Cardiac septum (tissue), 1 donor: ENCODE results near the gene TMEM107. TPM values are rescaled to one million over a fixed set of nuclear protein-coding genes. Genes with fewer than 3 reads are reported as not detected.
A peak's percentile ranks its signal among the peaks of the same experiment; 100 is the strongest.

ENCODE experiments used
- DNase-seq: peaks from one replicate; pipeline ENCODE4 v3.0.0-alpha.2; 2020; ENCODE audit warnings: low spot score
- intact Hi-C: fragments of 100-400 bp; cut with DNase I; formaldehyde crosslinking; loops from one replicate; pipeline ENCODE4 v1.14.0; 2022
- total RNA-seq: library from RNA; stranded (reverse); fragmentation: NEBNext Ultra II Directional; extraction: Animal tissue kit (Norgen Biotek cat#: 25700); gene quantifications from one replicate; pipeline ENCODE4 v1.2.1, GENCODE V29; 2021
- donor health status: DM: no; HTN: no; CAD: no.

Gene TMEM107
- total RNA-seq, 1 donor from 2014 or later = 8.7 TPM

- intact Hi-C loops = no loop called here
- no peak for DNase-seq
Observed at GRCh38 chr17:8142158-8142886, 33.9 kb downstream of the TMEM107 start.

GRCh38 chr17:8141741-8142140 lies 34.4 kb downstream of the TMEM107 start:
- intact Hi-C loops = no loop called here
- no peak for DNase-seq

DNA sequence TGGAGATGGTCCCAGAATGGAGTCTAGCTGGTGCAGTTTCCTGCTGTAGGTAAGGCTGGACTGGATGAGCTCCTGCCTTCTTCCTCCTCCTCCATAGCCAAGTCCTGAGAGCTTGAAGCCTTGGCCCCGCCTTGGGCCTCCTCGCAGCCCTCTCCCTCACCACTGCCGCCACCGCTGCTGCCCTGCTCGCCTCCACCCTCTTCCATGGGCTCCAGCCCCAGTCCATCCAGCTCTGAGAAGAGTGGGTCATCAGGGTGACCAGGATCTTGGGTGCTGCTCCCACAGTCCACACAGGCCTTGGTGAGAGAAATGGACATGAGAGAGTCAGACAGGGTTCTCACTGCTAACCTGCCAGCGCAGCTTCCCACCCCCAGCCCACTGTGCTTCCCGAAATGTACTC lies 35.1 kb downstream of the TMEM107 start:
- intact Hi-C loops = no loop called here
- no peak for DNase-seq

DNA sequence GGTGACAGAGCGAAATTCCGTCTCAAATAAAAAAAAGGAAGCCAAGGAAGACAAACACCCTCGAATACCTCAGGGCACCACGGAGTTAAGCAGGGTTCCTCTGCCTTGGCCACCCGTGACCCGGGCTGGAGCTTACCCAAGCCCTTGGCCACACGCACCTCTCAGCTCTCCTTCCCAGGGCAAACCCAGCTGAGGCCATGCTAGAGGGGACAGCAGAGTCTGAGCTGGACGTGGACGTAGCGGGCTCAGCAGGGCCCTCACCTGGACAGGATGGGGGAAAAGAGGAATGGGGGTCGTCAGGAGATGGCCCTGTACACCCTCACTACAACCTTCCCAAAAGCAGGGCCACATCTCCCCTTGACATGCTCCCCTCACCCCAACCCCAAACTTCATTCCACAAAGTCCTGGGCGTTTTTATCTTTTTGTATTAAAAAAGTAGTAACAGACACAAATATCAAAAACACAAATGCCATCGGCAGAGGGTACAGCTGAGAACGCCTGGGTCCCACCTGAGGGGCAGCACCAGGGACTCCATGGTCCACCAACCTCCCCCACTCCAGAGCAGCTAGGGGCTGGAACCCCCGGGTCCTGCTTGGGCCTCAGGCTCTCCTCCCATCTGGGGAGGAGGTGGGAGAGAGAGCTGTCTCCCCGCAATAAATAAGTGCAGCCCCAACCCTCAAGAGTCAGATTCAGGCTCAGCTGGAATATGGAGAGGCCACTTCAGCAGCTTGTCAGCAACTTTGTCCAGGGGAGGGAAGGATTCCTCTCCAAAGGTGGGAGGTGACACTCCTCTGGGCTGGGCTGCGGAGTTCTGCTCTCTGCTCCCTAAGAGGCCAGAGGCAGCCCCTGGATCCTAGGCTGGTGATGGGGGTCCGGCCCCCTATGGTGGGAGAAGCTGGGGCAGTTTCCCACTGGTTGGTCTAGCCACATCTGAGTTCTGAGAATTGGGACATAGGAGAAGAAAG lies 35.8 kb downstream of the TMEM107 start:
- no peak for DNase-seq
- intact Hi-C loops = no loop called here

- peak; percentile 96 for DNase-seq
- intact Hi-C loops = loop anchor here (1.0 to 5.0 kb wide), 3 partner anchors 14 to 48 kb away; partner anchors contain the start of gene HES7
Observed at GRCh38 chr17:8138672-8139371, 37.4 kb downstream of the TMEM107 start.

- intact Hi-C loops = loop anchor here (1.0 to 5.0 kb wide), 3 partner anchors 14 to 49 kb away; partner anchors contain the start of gene HES7
- DNase-seq = no peak
Observed at GRCh38 chr17:8138374-8138671, 37.9 kb downstream of the TMEM107 start.

DNA sequence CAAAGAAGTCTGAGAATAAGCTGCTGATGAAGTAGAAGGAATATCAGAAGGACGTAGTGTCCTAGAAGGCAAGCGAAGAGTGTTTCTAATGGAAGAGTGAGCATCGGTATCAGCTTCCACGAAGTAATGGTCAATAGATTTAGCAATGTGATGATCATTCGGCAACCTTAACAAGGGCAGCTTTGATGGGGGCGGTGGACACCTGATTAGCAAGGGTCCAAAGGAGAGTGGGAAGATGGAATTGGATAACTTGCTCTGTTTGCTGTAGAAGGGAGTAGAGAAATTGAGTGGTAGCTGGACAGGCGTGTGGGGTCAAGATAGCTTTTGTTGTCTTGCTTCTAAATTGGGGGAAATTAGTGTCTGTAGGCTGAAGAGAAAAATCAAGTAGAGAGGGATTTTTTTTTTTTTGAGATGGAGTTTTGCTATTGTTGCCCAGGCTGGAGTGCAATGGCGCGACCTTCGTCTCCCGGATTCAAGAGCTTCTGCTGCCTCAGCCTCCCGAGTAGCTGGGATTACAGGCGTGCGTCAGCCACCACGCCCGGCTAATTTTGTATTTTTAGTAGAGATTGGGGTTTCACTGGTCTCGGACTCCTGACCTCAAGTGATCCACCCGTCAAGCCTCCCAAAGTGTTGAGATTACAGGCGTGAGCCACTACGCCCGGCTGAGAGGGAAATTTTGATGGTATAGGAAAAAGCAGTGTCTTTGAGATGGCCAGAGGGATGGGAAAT lies 38.4 kb downstream of the TMEM107 start:
- DNase-seq = no peak
- intact Hi-C loops = loop anchor here (1.0 to 5.0 kb wide), 3 partner anchors 13 to 49 kb away; partner anchors contain the start of gene HES7

GRCh38 chr17:8133941-8134340 lies 42.2 kb downstream of the TMEM107 start:
- intact Hi-C loops = no loop called here
- DNase-seq = no peak

- intact Hi-C loops = no loop called here
- no peak for DNase-seq
Observed at GRCh38 chr17:8133399-8133798, 42.8 kb downstream of the TMEM107 start.

DNA sequence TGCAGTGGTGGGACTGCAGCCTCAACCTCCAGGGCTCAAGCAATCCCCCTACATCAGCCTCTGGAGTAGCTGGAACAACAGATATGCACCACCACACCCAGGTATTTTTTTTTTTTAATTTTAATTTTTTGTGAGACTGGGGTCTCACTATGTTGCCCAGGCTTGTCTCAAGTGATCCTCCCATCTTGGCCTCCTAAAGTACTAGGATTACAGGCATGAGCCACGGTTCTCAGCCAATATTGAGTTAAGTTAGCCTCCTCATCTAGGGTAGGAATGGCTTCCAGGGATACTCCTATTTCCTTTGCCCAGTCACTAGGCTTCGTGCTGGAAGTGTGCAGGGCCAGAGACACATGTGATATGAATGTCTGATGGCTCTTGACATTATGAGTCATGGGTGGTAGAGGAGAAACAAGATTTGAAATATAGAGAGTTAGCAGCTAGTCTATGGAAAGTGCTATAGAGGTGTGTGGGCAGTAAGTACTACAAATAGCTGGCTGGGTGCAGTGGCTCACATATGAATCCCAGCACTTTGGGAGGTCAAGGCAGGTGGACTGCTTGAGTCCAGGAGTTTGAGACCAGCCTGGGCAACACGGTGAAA lies 44.2 kb downstream of the TMEM107 start:
- DNase-seq = no peak
- intact Hi-C loops = no loop called here

DNA sequence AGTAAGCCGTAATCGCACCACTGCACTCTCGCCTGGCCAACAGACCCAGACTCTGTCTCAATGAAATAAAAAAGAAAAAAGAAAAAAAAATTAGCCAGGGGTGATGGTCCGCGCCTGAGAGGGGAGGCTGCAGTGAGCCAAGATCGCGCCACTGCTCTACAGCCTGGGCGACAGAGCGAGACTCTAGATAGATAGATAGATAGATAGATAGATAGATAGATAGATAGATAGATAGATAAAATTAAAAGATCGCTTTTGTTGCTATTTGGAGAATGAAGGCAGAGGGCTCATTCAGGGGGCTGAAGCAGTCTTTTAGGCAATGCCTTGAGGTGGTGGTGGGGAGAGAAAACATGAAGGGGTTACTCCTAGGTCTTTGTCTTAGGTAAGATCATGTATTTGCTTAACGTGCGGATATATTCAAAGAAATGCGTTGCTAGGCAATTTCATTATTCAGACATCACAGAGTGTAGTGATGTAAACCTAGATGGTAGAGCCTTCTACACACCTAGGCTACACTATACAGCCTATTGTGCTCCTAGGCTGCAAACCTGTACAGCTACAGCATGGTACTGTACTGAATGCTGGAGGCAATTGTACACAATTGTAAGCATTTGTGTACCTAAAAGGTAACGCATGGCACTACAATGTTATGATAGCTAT lies 47.9 kb downstream of the TMEM107 start:
- intact Hi-C loops = no loop called here
- no peak for DNase-seq

- intact Hi-C loops = no loop called here
- DNase-seq = peak; percentile 81
Observed at GRCh38 chr17:8126491-8127066, 49.6 kb downstream of the TMEM107 start.

DNA sequence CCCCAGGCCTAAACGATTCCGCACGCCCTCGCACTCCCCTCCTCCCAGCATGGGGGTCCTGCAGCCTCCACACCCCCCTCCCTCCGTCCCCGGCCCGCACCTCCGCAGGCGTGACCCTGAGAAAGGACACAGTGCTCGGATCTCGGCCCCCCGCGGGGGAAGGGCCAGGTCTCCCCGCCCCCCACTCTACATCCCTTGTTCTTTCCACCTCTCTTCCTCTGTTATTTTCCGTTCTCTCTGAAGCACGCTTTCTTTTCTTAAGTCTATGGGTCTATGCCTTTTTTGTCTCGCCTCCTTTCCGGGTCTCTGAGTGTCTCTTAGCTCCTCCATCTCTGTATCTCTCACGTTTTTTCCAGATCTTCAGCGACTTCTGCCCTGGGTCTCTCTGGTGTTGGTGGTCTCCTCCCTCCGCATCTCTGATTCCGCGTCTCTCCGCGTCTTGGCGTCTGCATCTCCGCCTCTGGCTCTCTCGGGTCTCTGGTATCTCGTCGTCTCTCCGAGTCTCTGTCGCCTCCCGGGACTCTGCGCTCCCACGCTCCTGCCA lies 50.2 kb downstream of the TMEM107 start:
- intact Hi-C loops = loop anchor here (2.0 kb wide), 1 partner anchor 13 kb away; no protein-coding TSS in a partner anchor
- DNase-seq = no peak

- peak; percentile 86 for DNase-seq
- intact Hi-C loops = loop anchor here (2.0 kb wide), 1 partner anchor 13 kb away; no protein-coding TSS in a partner anchor
Observed at GRCh38 chr17:8125154-8125946, 50.8 kb downstream of the TMEM107 start.

- no peak for DNase-seq
- intact Hi-C loops = loop anchor here (2.0 to 5.0 kb wide), 2 partner anchors 14 to 178 kb away; no protein-coding TSS in a partner anchor
Observed at GRCh38 chr17:8124350-8125153, 51.6 kb downstream of the TMEM107 start.
